GM19035 (cell line): Measurements from ENCODE around the gene VTA1.
"Not testable (repeated sequence)": the region's sequence is repeated elsewhere in the genome, so short reads cannot be mapped to it uniquely, and the experiment has no call there.

Source experiments
- ATAC-seq: cut with Tn5 transposase; IDR thresholded peaks from one replicate; pipeline ENCODE4 v1.9.1; 2021; ENCODE audit not compliant: unreplicated experiment

The VTA1 gene

DNA sequence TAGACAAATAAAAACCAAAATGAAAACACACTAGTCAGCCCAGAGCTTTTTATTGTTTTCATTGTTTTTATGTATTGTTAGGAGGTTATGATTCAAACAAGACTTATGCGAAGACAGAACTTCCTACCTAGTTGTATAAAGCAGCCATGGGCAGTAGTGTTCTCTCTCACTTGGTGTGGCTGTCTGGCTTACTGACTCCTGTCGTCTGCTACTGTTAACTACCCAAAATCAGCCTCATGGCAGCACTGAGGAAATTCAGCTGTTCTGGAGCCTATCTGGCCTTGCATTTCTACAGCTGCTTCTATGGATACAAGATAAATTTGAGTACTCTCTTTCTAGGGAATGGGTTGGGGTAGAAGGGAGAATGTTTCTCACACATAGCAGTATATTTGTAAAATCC lies 20.4 kb downstream of the VTA1 start:
- no peak for ATAC-seq

DNA sequence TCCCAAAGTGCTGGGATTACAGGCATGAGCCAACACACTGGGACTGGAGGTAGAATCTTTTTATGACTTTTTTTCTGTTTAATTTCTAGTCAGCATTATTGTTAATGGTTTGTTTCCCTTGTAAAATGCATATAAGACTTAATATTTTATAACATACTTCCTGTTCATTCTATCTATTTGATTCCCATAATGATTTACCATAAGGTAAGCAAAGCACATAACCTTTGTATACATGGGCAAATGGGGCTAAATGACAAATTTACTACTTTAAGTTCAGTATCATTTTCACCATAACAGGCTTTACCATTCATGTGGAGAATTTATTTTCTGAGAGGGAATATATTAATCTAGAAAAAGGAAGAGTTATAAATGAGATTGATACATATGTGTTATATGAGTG lies 24.3 kb downstream of the VTA1 start:
- no peak for ATAC-seq

DNA sequence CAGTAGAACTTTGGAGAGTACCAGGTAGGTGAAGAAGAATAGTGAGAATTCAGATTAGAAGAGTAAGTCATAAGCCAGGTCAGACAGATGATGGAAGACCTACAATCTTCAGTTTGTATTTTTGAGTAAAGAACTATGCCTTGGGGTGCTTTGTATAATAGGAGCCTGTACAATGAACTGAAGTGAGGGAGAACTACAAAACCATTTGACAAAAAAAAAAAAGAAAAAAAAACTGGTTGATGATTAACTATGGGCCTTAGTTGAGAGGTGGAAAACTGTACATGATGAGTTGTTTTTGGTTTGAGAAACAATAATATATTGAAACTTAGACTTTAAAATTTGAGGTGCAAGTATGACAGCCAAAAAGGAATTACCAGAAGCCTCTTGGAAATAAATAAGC lies 25.7 kb downstream of the VTA1 start:
- ATAC-seq: no peak

DNA sequence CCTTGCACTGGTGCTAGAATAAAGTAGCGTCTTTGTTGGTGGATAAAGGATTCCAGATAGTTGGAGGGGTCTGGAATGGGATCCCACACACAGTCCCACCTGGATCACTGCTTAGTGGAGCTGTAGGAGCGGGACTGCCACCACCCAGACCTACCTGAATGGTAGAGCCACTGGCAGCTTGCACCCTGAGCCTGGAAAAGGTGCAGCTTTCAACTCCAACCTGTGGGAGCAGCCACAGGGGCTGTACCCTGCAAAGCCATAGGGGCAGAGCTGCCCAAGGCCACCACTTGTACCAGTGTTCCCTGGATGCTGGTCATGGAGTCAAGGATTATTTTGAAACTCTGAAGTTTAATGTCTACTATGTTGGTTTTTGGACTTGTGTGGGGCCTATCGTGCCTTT lies 26.9 kb downstream of the VTA1 start:
- no peak for ATAC-seq

DNA sequence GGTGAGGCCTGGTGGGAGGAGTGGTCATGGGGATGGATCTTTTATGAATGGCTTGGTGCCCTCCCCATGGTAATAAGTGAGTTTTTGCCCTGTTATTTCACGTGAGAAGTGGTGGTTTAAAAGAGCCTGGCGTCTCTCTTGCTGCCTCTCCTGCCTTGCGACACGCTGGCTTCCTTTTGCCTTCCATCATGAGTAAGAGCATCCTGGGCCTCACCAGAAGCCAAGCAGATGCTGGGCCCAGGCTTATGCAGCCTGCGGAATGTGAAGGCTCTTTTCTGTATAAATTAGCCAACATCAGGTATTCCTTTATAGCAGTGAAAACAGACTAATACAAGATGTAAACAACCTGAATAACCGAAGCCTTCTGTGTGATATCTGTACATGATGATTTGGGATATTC lies 27.6 kb downstream of the VTA1 start:
- ATAC-seq: no peak

DNA sequence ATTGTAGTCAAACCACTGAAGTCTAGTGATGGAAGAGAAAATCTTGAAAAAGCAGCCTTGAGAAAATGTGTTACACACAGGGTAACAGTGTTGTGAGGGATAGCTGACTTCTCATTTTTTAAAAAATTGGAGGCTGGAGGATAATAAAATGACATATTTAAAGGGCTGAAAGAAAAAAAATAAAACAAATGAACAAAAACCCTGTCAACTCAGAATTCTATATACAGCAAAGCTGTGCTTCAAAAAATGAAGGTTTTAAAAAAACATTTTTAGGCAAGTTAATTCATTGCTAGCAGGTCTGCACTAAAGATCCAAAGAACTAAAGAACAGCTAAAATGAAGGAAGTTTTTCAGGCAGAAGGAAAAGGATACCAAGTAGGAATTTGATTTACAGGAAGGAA lies 31.1 kb downstream of the VTA1 start:
- no peak for ATAC-seq

DNA sequence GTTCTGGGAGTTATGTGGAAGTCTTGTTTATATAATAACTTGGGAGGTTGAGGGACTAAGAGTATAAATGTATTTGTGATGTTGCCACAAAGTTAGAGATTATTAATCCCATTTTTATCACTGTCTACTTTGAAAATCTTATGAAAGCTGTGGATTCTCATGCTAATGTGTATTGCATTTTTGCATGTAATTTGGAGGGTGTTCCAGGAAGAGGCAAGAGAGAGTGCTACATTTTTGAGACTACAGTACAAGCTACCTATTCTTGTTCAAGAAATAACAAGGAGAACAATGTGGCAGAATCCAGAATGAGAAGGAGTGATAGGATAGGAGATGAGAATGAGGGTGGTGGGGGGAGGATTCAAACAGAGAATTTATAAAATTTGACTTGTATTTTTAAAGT lies 34.9 kb downstream of the VTA1 start:
- ATAC-seq: no peak

DNA sequence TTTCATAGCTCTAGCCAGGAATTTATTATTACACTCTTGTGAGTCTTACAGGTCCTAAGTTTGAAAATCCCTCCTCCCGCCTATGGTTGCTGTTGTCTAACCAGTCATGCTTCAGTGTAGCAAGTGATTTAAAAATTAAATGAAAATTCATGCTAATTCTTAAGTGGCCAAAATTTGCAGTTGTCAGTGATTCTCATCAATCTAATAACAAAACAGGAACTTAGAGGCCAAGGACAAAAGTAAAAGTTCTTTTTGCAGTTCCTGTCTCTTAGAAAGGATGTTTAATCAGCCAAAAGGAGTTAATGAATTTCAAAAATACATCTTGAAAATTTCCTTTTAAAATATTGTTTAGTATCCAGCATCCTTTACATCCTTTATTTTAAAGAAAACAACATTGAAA lies 36.3 kb downstream of the VTA1 start:
- ATAC-seq: no peak

DNA sequence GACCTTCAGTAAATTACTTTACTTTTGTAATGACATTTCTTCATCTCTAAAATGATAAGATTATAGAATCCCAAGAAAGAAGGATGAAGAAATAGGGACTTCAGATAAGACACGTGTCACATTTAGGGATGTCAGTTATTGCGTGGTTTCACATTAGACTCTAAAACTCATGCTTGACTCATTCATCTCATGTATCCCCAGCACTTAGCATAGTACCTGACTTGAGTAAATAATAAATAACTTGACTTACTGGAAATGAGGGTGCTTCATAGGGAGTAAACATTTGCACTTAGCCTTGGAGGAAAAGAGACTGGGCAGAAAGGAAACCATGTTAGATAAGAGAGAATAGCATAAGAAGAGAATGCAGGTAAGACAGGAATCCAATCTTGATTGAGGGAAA lies 37.2 kb downstream of the VTA1 start:
- no peak for ATAC-seq

DNA sequence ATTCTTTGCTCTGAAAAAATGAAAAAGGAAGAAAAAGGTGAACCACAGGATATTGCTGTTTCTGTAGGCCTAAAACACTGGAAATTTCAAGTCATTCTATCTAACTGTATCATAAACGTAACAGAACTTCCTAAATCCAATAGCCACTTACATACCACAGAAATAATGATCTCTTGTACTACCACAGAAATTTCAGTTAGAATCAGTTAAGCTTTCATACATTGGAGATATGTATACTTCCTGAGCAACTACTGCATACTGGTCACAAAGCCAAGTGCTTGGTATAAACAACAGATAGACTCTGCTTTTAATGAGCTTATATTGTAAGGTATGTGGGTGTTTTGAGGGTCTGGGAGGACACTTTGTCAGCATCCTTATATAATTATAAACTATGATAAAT lies 38.6 kb downstream of the VTA1 start:
- ATAC-seq: no peak

DNA sequence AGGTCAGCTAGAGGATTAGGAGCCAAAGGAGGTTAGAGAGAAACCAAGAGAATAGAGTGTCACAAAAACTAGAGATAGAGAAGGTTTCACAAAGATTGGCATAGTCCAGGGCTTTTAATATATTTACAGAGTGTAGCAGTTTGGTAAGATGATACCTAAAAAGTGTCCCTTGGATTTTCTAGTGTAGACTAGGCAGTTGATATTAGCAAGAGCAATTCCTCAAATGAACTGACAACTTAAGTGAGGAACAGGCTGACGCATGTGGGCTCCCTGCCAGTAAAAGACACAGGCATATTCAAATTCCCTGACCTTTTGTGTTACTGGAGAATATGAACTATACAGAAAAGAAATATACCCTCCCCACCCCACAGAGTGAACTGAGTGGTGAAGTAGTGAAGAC lies 40.1 kb downstream of the VTA1 start:
- no peak for ATAC-seq

DNA sequence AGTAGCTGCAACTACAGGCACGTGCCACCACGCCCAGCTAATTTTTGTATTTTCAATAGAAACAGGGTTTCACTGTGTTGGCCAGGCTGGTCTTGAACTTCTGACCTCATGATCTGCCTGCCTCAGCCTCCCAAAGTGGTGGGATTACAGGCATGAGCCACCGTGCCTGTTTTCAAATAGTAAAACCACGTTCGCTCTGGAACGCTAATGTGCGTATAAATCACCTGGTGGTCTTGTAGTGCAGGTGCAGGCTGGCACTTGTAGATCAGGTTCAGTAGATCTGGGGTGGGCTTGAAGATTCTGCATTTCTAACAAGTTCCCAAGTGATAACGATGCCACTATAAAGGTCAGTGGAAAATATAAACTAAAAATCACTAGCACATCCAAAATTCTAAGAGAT lies 41.3 kb downstream of the VTA1 start:
- not testable (repeated sequence) for ATAC-seq

DNA sequence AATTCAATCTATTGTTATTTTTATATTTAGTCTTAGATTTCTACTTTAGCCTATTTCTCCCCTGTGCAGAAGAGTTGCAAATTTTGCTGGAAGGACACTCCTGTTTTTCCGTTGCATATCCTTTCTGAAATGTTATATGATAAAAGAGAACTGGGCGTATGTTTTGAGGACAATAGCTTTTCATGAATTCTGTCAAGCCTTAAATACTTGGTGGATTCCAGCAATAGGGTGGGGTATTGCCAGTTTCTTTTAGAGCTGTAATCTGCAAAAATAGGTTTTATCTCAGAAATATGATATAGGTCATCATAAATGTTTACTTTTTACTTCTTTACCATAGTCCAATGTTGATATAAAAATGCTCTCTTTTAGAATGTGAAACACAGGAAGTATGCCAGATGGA lies 42.0 kb downstream of the VTA1 start:
- ATAC-seq: no peak

DNA sequence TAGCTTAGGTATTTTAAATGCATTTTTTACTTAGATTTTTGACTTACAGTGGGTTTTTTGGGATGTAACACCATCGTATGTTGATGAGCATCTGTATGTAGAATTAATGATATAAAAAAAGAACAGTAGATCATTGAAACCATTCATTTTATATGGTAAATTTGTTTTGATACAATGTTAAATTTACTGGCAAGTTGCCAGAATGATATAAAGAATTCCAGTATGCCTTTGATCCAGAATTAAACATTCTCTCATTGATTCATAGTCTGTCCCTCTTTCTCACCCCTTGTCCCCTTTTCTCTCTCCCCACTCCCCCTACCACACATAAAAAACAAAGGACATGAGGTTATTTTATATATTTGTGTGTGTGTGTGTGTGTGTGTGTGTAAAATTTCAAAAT lies 45.3 kb downstream of the VTA1 start:
- no peak for ATAC-seq

DNA sequence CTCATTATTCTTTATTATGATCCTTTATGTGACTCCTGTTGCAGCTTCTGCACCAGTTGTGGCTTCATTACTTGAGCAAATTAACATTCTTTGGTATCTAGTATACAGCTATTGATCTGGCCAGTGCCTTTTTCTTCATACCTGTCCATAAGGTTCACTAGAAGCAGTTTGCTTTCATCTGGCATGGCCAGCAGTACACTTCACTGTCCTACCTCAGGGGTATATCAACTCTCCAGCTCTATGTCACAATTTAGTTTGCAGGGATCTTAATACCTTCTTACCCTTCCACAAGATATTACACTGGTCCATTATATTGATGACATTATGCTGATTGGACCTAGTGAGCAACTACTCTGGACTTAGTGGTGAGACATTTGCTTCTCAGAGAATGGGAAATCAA lies 46.6 kb downstream of the VTA1 start:
- no peak for ATAC-seq

DNA sequence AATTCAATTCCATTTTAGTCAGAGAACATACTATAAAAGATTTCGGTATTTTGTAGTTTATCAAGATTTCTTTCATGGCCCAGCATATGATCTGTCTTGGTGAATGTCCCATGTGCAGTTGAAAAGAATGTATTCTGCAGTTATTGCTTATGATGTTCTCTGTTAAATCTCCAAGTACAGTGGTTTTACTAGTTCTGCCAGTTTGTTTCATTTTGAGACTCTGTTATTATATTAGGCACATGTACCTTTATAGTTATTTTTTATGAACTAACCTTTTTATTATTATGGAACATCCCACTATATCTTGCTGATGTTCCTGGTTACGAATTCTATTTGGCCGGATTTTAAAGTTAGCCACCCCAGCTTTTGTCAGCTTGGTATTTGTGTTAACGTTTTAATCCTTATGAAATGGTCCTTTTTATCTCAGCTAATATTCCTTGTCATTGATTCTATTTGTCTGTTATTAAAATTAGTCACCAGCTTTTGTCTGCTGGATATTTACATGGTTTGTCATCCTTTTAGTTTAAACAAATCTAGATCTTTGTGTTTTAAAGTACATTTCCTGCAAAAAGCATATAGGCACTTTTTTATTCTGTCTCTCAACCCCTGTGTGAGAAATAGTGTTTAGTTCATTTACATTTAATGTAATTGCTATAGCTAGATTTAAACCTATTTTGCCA lies 48.9 kb downstream of the VTA1 start:
- no peak for ATAC-seq

DNA sequence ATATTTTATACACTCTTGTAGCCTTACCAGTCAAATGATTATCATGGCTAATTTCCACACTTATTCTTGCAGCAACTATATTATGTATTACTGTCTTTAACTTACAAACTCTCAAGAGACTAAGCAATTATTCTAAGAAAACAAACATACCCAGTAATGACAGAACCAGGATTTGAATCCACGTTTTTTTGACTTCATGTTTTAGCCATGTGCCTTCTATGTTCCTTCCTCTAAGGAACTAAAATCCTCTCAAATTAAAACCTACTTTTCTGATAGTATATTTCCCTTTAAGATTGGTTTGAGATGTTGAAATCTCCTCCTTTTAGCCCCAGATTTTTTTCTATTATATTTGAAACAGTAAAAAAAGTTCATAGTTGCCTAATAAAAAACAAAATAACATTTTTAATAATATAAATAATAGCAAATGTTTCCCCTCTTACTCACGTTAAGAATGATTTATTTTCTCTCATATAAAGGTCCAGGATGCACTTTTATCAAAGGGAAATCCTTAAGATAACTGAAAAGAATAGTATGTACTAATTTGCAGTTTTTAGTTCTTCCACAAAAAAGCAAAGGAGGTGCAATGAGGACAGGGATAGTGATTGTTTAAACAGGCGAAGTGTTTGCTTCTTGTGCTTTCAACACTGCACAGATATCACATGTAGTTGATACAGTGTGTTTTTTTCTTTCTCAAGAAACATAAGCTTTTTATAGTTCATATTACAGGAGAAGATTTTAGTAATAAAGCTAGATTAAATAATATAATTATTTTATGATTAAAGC lies 54.0 kb downstream of the VTA1 start:
- ATAC-seq: no peak

DNA sequence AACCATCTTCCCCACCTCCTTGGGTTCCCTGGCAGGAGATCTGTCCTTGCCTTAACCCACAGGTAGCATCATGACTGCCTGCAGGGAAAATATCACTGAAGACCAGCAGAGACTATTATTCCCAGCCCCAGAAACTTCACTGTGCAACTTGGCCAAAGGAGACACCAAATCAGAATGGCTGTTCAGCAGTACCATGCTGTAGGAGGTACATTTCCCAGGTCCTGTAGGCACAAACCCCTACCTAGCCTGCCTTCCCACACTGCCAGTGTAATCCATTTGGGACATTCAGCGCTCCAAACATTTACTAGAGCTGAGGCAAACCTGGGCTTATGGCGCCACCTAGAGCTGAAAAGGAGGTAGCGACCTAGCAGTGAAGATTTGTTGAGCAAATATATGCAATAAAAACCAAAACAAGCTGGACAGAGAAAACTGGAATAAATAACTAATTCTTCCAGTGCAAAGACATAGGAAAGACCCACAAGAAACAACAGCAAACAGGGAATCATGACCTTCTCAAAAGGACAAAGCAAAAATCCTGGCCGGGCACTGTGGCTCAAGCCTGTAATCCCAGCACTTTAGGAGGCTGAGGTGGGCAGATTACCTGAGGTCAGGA lies 60.3 kb downstream of the VTA1 start:
- peak; percentile 75 for ATAC-seq

DNA sequence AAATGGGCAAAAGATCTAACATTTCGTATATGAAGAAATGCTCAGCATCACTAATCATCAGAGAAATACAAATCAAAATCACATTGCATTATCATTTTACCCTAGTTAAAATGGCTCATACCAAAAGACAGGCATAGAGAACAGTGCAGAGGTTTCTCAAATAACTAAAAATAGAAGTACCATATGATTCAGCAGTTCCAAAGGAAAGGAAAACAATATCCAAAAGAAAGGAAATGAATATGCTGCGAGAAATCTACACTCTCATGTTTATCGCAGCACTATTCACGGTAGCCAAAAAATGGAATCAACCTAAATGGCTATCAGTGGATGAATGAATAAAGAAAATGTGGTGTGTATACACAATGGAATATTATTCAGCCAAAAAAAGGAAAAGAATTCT lies 63.5 kb downstream of the VTA1 start:
- ATAC-seq: no peak

DNA sequence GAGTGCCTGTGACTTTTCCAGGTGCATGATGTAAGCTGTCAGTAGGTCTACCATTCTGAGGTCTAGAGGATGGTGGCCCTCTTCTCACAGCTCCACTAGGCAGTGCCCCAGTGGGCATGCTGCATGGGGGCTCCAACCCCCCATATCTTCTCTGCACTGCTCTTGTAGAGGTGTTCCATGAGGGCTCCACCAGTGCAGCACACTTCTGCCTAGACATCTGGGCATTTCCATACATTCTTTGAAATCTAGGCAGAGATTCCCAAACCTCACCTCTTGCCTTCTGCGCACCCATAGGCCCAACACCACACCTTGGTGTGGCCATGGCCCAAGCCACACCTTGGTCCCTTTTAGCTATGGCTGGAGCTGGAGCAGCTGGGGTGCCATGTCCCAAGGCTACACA lies 66.3 kb downstream of the VTA1 start:
- no peak for ATAC-seq

DNA sequence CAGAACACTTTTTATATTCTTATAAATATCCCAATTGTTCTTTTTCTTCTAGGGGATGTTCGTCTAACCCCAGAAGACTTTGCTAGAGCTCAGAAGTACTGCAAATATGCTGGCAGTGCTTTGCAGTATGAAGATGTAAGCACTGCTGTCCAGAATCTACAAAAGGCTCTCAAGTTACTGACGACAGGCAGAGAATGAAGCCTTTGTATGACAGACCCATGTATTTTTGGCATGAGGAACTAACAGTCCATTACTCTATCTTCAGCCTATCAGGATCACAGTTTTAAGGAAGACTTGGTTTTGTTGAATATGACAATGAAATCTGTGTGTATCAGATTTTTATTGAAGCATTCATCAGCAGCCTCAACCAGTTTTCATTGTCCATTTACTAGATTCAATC lies 71.4 kb downstream of the VTA1 start:
- ATAC-seq: no peak

DNA sequence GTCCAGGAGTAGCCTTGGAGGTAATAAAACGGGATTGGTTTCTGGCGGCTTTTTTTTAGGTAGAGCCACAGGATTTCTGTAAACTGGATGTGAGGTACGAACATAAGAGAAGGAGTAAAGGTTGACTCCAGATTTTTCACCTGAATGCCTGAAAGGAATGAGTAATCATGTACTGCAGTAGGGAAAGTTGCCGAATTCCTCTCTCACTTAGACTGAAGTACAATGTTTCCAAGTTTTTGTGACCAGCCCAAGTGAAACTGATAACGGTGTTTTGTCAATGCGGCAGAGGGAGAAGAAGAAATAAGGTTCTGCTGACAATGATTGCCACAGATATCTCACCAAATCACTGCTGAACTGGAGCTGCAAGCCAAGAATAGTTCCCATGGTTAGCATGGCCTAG lies 75.0 kb downstream of the VTA1 start:
- no peak for ATAC-seq
